HG03060 (cell line): ENCODE measurements around the gene ETV5.

ENCODE experiments used
- ATAC-seq: cut with Tn5 transposase; IDR thresholded peaks from one replicate; pipeline ENCODE4 v1.9.1; 2021; ENCODE audit warnings: low read depth, moderate number of reproducible peaks; ENCODE audit not compliant: unreplicated experiment

ETV5 gene

GRCh38 chr3:186124592-186124991 lies 15.7 kb upstream of the ETV5 start:
- ATAC-seq = no peak

- ATAC-seq = no peak
Measured at GRCh38 chr3:186123012-186123411, 14.1 kb upstream of the ETV5 start.

GRCh38 chr3:186121968-186122367 lies 13.1 kb upstream of the ETV5 start:
- no peak for ATAC-seq

- no peak for ATAC-seq
Measured at GRCh38 chr3:186121278-186121677, 12.4 kb upstream of the ETV5 start.

- ATAC-seq = no peak
Measured at GRCh38 chr3:186119499-186119898, 10.6 kb upstream of the ETV5 start.

- no peak for ATAC-seq
Measured at GRCh38 chr3:186118692-186119091, 9.8 kb upstream of the ETV5 start.

GRCh38 chr3:186117521-186118134 lies 8.7 kb upstream of the ETV5 start:
- ATAC-seq = no peak

GRCh38 chr3:186115239-186115996 lies 6.5 kb upstream of the ETV5 start:
- no peak for ATAC-seq

- no peak for ATAC-seq
Measured at GRCh38 chr3:186110975-186111974, 2.4 kb upstream of the ETV5 start.

GRCh38 chr3:186109897-186110803 lies 1.3 kb upstream of the ETV5 start:
- ATAC-seq = no peak

GRCh38 chr3:186108106-186108940 lies 566 bp downstream of the ETV5 start:
- ATAC-seq = no peak

- no peak for ATAC-seq
Measured at GRCh38 chr3:186107215-186108105, 1.4 kb downstream of the ETV5 start.

GRCh38 chr3:186105543-186105942 lies 3.3 kb downstream of the ETV5 start:
- ATAC-seq = no peak

- no peak for ATAC-seq
Measured at GRCh38 chr3:186102687-186103086, 6.2 kb downstream of the ETV5 start.

- no peak for ATAC-seq
Measured at GRCh38 chr3:186100398-186100797, 8.5 kb downstream of the ETV5 start.

- no peak for ATAC-seq
Measured at GRCh38 chr3:186099178-186099577, 9.7 kb downstream of the ETV5 start.

GRCh38 chr3:186098740-186099139 lies 10.1 kb downstream of the ETV5 start:
- no peak for ATAC-seq
